Activated CD4-positive, alpha-beta T cell treated with anti-CD3 and anti-CD28 coated beads, Interleukin-2, amount 10 ng/mL, durations not matched to agents 7 days and 5 days (primary cell): Measurements from ENCODE around the gene LTBP2. TPM values are rescaled to one million over a fixed set of nuclear protein-coding genes. Genes with fewer than 3 reads are reported as not detected.

Experiments
- CTCF ChIA-PET: fragments of 350-600 bp; sonication (Branson Sonifier 250); formaldehyde crosslinking; loops from one replicate; lab custom pipeline; 2021; ENCODE audit warnings: antibody characterized with exemption; lab: Charles Lee
- POLR2A ChIA-PET: fragments of 350-600 bp; sonication (Branson Sonifier 250); formaldehyde crosslinking; loops from one replicate; lab custom pipeline; 2021; ENCODE audit warnings: antibody characterized with exemption; lab: Charles Lee
- DNase-seq: peaks from one replicate; pipeline ENCODE4 v3.0.0-alpha.2; 2020
- H3K27ac Mint-ChIP-seq: one replicate; pipeline ENCODE4 v1.8.0; 2021; ENCODE audit warnings: mild to moderate bottlenecking, moderate library complexity, mixed read lengths
- H3K27me3 Mint-ChIP-seq: one replicate; pipeline ENCODE4 v1.8.0; 2021; ENCODE audit warnings: mixed read lengths
- H3K36me3 Mint-ChIP-seq: one replicate; pipeline ENCODE4 v1.8.0; 2021; ENCODE audit warnings: low read depth, mixed read lengths
- H3K4me1 Mint-ChIP-seq: one replicate; pipeline ENCODE4 v1.8.0; 2021; ENCODE audit warnings: mixed read lengths
- H3K4me3 Mint-ChIP-seq: one replicate; pipeline ENCODE4 v1.8.0; 2021; ENCODE audit warnings: mild to moderate bottlenecking, moderate library complexity, mixed read lengths
- H3K9me3 Mint-ChIP-seq: one replicate; pipeline ENCODE4 v1.8.0; 2021; ENCODE audit warnings: mixed read lengths
- total RNA-seq, 2 experiments: library from RNA; stranded (reverse); gene quantifications; one replicate each; pipeline ENCODE4 v1.2.3, GENCODE V29; 2021

Gene LTBP2
- total RNA-seq, 2 experiments from 2014 or later, result 0.05 to 0.12 TPM

- Mint-ChIP-seq H3K4me3 (no peak overlapping the region), H3K9me3 (no peaks in the 10 kb centered on the region), H3K4me1 (no peaks in the 10 kb centered on the region), H3K27ac (no peak overlapping the region), H3K36me3 (no peaks in the 10 kb centered on the region), H3K27me3 (peaks cover 8% of the 10 kb centered on the region)
- DNase-seq, result no peak
- ChIA-PET POLR2A (no interaction called here), CTCF (no interaction called here)
Measured at GRCh38 chr14:74507840-74508239, 104.2 kb downstream of the LTBP2 start.

- H3K4me1 Mint-ChIP-seq, result peaks cover 3% of the 10 kb centered on the region
- POLR2A ChIA-PET, result no interaction called here
- H3K27ac Mint-ChIP-seq, result no peak overlapping the region
- no peaks in the 10 kb centered on the region for H3K36me3 Mint-ChIP-seq
- DNase-seq, result no peak
- H3K9me3 Mint-ChIP-seq, result no peaks in the 10 kb centered on the region
- CTCF ChIA-PET, result no interaction called here
- no peak overlapping the region for H3K4me3 Mint-ChIP-seq
- H3K27me3 Mint-ChIP-seq, result peaks cover 3% of the 10 kb centered on the region
Measured at GRCh38 chr14:74507085-74507484, 105.0 kb downstream of the LTBP2 start.

DNA sequence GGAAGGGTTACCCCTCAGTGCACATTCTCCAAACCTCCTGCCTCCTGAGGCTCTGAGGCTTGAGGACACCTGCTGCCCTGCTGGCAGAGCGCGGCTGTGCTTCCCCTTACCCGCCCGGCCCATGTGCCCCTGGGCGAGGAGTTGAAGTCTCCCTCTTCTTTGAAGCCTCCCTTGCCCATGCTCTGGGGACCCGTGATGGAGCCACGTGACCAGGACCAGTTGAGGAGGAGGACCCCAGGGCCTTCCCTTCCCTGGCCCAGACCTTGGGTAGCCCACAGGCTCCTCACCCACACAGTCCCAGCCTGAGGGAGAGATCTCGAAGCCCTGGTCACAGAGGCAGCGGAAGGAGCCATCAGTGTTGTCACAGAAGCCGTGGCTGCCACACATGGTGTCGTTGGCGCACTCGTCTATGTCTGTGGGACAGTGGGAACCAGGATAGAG lies 105.6 kb downstream of the LTBP2 start:
- ChIA-PET POLR2A (no interaction called here), CTCF (no interaction called here)
- Mint-ChIP-seq H3K4me1 (peaks cover 8% of the 10 kb centered on the region), H3K9me3 (no peaks in the 10 kb centered on the region), H3K27ac (no peak overlapping the region), H3K27me3 (peaks cover 3% of the 10 kb centered on the region), H3K4me3 (no peak overlapping the region), H3K36me3 (no peaks in the 10 kb centered on the region)
- DNase-seq, result no peak

- Mint-ChIP-seq H3K27ac (no peak overlapping the region), H3K9me3 (no peaks in the 10 kb centered on the region), H3K4me3 (no peak overlapping the region), H3K27me3 (peaks cover 3% of the 10 kb centered on the region), H3K4me1 (peaks cover 8% of the 10 kb centered on the region), H3K36me3 (no peaks in the 10 kb centered on the region)
- ChIA-PET CTCF (no interaction called here), POLR2A (no interaction called here)
- no peak for DNase-seq
Measured at GRCh38 chr14:74505831-74506230, 106.2 kb downstream of the LTBP2 start.

DNA sequence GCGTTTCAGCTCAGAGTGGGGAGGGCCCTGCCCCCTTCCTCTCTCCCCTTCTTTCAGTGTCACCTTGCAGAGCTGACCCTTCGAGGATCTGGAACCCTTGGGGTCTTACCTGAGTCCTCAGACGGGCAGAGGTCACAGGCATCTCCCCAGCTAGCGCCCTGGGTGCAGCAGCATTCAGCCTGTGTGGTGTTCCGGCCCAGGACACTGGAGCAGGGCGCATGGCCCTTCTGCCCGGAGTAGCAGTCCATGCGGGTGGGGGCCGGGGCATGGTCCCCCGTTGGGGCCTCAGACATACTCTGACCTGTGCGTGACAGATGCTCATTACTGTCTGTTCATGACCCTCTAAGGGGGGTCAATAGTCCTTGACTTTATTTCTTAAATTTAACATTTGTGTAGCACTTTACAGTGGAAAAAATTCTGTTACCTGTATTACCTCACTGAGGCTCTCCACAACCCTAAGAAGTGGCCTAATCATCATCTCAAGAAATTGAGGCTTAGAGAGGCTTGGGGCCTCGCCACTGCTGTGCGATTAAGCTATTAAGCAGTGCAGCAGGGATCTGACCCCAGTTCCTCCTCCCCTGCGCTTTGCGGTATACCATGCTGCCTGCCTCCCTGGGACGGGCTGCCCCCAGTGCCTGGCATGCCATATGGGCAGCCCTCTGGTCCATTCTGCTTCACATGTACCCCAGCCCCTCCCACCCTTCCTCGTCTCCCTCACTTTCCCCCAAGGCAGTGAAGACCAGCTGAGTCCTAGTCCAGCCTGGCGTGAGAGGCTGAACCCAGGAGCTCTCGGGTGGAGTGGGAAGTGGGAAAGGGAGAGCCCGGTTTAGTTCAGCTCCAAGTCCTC lies 106.9 kb downstream of the LTBP2 start:
- H3K27ac Mint-ChIP-seq, result no peak overlapping the region
- H3K4me3 Mint-ChIP-seq, result no peak overlapping the region
- peaks cover 3% of the 10 kb centered on the region for H3K27me3 Mint-ChIP-seq
- no peak for DNase-seq
- ChIA-PET CTCF (no interaction called here), POLR2A (no interaction called here)
- peaks cover 8% of the 10 kb centered on the region for H3K4me1 Mint-ChIP-seq
- no peaks in the 10 kb centered on the region for H3K9me3 Mint-ChIP-seq
- no peaks in the 10 kb centered on the region for H3K36me3 Mint-ChIP-seq

DNA sequence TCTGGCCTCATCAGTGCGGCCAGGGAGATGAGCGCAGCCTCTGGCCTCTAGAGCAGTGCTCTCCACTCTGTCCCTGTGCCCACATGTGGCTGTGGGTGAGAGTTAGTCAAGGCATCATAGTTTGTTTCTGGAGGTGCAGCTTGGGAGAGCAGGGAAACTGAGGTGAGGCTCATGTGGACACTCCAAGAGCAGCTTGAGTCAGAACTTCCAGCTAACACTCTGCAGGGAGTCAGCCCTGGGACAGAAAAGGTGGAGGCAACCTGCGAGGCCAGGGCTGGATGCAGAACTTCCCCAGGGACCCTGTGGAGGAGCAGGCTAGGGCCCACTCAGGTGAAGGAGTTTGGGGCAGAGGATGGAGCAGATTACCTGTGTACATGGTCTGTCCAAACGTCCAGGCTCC lies 107.6 kb downstream of the LTBP2 start:
- H3K4me3 Mint-ChIP-seq, result no peak overlapping the region
- no peaks in the 10 kb centered on the region for H3K36me3 Mint-ChIP-seq
- H3K4me1 Mint-ChIP-seq, result peaks cover 8% of the 10 kb centered on the region
- CTCF ChIA-PET, result no interaction called here
- H3K27ac Mint-ChIP-seq, result no peak overlapping the region
- no peak for DNase-seq
- H3K9me3 Mint-ChIP-seq, result no peaks in the 10 kb centered on the region
- H3K27me3 Mint-ChIP-seq, result peaks cover 3% of the 10 kb centered on the region
- POLR2A ChIA-PET, result no interaction called here

DNA sequence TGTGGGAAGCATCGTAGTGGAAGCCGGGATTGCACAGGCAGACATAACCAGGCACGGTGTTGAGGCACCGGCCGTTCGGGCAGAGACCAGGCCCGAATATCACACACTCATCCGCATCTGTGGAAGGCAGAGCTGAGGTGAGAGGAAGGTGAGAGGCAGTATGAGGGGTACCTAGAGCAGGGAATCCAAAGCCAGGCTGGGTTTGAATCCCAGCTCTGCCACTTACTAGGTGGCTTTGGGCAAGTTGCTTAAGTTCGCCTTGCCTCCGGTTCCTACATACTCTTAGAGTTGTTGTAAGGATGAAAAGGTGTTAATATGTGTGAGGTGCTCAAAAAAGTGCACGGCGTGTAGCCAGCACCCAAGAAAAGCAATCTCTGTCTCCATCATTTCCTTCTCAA lies 108.1 kb downstream of the LTBP2 start:
- DNase-seq, result no peak
- ChIA-PET CTCF (no interaction called here), POLR2A (no interaction called here)
- Mint-ChIP-seq H3K27me3 (peaks cover 3% of the 10 kb centered on the region), H3K36me3 (no peaks in the 10 kb centered on the region), H3K27ac (no peak overlapping the region), H3K9me3 (no peaks in the 10 kb centered on the region), H3K4me1 (peaks cover 8% of the 10 kb centered on the region), H3K4me3 (no peak overlapping the region)

- no peaks in the 10 kb centered on the region for H3K36me3 Mint-ChIP-seq
- no peak overlapping the region for H3K4me3 Mint-ChIP-seq
- no peaks in the 10 kb centered on the region for H3K9me3 Mint-ChIP-seq
- ChIA-PET POLR2A (no interaction called here), CTCF (interaction anchor here (1.0 to 1.5 kb wide), 3 partner anchors 7 to 109 kb away, joined by 3 read pairs; partner anchors contain the start of genes ISCA2, LTBP2 and NPC2)
- no peak overlapping the region for H3K27ac Mint-ChIP-seq
- H3K27me3 Mint-ChIP-seq, result peaks cover 3% of the 10 kb centered on the region
- peaks cover 8% of the 10 kb centered on the region for H3K4me1 Mint-ChIP-seq
- DNase-seq, result no peak
Measured at GRCh38 chr14:74503291-74503937, 108.6 kb downstream of the LTBP2 start.

GRCh38 chr14:74502236-74503019 lies 109.6 kb downstream of the LTBP2 start:
- Mint-ChIP-seq H3K4me3 (no peak overlapping the region), H3K4me1 (peaks cover 8% of the 10 kb centered on the region), H3K9me3 (no peaks in the 10 kb centered on the region), H3K36me3 (no peaks in the 10 kb centered on the region), H3K27me3 (peaks cover 2% of the 10 kb centered on the region), H3K27ac (no peak overlapping the region)
- peak; percentile 22 for DNase-seq
- ChIA-PET POLR2A (no interaction called here), CTCF (interaction anchor here (1.0 to 1.5 kb wide), 3 partner anchors 8 to 110 kb away, joined by 3 read pairs; partner anchors contain the start of genes ISCA2, LTBP2 and NPC2)

DNA sequence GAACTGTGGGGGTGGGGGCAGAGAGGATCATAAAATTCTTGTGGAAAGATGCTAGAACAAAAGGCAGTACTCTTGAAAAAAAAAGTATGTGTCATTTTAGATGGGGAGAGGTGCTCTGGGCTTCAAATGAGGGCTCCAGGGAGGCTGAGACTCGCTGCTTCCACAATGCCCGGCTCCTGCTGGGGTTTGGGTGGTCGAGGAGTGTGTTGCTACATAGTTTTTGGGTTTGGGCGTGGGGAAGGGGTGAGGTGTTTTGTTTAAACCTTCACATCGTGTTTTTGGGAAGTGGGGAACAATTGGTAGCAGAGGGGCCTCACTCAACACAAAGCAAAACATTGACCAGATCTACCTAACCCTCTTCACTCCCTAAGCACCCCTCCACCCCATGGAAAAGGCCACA lies 110.3 kb downstream of the LTBP2 start:
- Mint-ChIP-seq H3K4me3 (no peak overlapping the region), H3K9me3 (no peaks in the 10 kb centered on the region), H3K27me3 (no peaks in the 10 kb centered on the region), H3K27ac (no peak overlapping the region), H3K36me3 (no peaks in the 10 kb centered on the region), H3K4me1 (peaks cover 8% of the 10 kb centered on the region)
- POLR2A ChIA-PET, result no interaction called here
- CTCF ChIA-PET, result interaction anchor here (1.5 kb wide), 1 partner anchor 9 kb away, joined by 3 read pairs; no protein-coding TSS in a partner anchor
- DNase-seq, result no peak

- H3K27ac Mint-ChIP-seq, result no peak overlapping the region
- no peaks in the 10 kb centered on the region for H3K36me3 Mint-ChIP-seq
- peaks cover 10% of the 10 kb centered on the region for H3K4me1 Mint-ChIP-seq
- POLR2A ChIA-PET, result no interaction called here
- H3K27me3 Mint-ChIP-seq, result no peaks in the 10 kb centered on the region
- no peak overlapping the region for H3K4me3 Mint-ChIP-seq
- no peak for DNase-seq
- no peaks in the 10 kb centered on the region for H3K9me3 Mint-ChIP-seq
- CTCF ChIA-PET, result no interaction called here
Measured at GRCh38 chr14:74501135-74501614, 110.9 kb downstream of the LTBP2 start.

DNA sequence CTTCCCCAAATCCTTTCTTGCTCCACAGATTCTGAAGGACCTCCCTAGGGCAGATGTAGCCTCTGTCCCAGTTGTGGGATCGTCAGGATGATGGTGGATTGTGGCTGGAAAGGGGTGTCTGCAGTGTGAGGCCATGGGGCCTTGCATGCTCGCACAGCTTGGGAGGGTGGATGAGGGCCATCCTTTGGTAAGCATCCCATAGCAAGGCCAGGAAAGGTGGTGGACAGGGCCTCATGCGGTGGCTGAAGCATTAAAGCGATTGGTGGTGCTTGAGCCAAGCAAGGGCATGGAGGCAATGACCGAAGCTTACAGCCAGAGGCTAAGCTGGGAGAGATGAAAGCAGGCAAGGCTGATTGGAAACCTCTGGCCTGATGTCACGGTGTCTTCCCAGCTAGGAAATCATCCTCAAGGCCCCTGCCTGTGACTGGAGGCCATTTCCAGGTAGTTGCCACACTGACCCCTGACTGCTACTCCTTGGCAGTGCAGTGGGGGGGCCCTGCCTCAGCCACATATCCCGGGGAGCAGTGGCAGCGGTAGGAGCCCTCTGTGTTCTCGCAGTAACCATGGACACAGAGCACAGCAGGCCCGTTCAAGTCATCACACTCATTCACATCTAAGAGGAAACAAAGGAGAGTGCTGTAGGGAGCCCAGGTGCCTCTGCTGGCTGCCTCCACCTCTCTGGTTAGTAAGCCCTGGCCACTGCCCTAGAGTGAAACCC lies 111.5 kb downstream of the LTBP2 start:
- ChIA-PET CTCF (interaction anchor here (1.5 kb wide), 1 partner anchor 118 kb away, joined by 6 read pairs; no protein-coding TSS in a partner anchor), POLR2A (no interaction called here)
- Mint-ChIP-seq H3K27ac (no peak overlapping the region), H3K27me3 (no peaks in the 10 kb centered on the region), H3K9me3 (no peaks in the 10 kb centered on the region), H3K36me3 (no peaks in the 10 kb centered on the region), H3K4me1 (peaks cover 14% of the 10 kb centered on the region), H3K4me3 (no peak overlapping the region)
- DNase-seq, result no peak
